HL-60/S4 treated with retinoic acid at 250 ng/mL for 4 days and 3 days (cell line): Measurements from ENCODE around the gene DUS1L.

Experiments used
- in situ Hi-C: fragments of 300-500 bp; cut with MboI; formaldehyde crosslinking; loops from 2 replicates; pipeline ENCODE4 v1.7.0; 2022; ENCODE audit warnings: low sequenced_read_pairs

Gene DUS1L

GRCh38 chr17:82101301-82101715 is 35.7 kb upstream of the DUS1L start:
- in situ Hi-C loops = no loop called here

- in situ Hi-C loops = no loop called here
These were observed 35.1 kb upstream of the DUS1L start for GRCh38 chr17:82100502-82101298.

GRCh38 chr17:82098939-82099763 is 33.5 kb upstream of the DUS1L start:
- in situ Hi-C loops = no loop called here

GRCh38 chr17:82098169-82098938 is 32.8 kb upstream of the DUS1L start, which contains the start of gene FASN:
Gene FASN, minus strand, starts transcription at chr17:82098236. Its CDS starts 1,791 bp downstream, at chr17:82096445.
- in situ Hi-C loops = no loop called here

GRCh38 chr17:82097919-82098168 is 32.2 kb upstream of the DUS1L start:
- in situ Hi-C loops = no loop called here

GRCh38 chr17:82097184-82097918 is 31.7 kb upstream of the DUS1L start:
- in situ Hi-C loops = no loop called here

GRCh38 chr17:82096709-82097183 is 31.1 kb upstream of the DUS1L start:
- in situ Hi-C loops = no loop called here

- in situ Hi-C loops = no loop called here
These were observed 30.4 kb upstream of the DUS1L start for GRCh38 chr17:82095777-82096708.

- in situ Hi-C loops = no loop called here
These were observed 29.6 kb upstream of the DUS1L start for GRCh38 chr17:82094931-82095776.

GRCh38 chr17:82092995-82093751 is 27.6 kb upstream of the DUS1L start:
- in situ Hi-C loops = no loop called here

GRCh38 chr17:82092628-82092994 is 27.0 kb upstream of the DUS1L start:
- in situ Hi-C loops = no loop called here

GRCh38 chr17:82092094-82092586 is 26.5 kb upstream of the DUS1L start:
- in situ Hi-C loops = no loop called here

- in situ Hi-C loops = no loop called here
These were observed 25.9 kb upstream of the DUS1L start for GRCh38 chr17:82091264-82092066.

GRCh38 chr17:82090549-82091263 is 25.1 kb upstream of the DUS1L start:
- in situ Hi-C loops = no loop called here

- in situ Hi-C loops = no loop called here
These were observed 24.3 kb upstream of the DUS1L start for GRCh38 chr17:82089723-82090548.
